NCI-H1092 treated with DMSO at 0.1 percent for 48 hours (cell line): ENCODE measurements around the gene BUD13.
"Not testable (repeated sequence)": the region's sequence is repeated elsewhere in the genome, so short reads cannot be mapped to it uniquely, and the experiment has no call there.

Experiments used
- DNase-seq: peaks from one replicate; lab custom pipeline; 2025; lab: John Stamatoyannopoulos, UW

Gene BUD13

GRCh38 chr11:116792144-116792868 is 19.5 kb upstream of the BUD13 start:
- DNase-seq, result no peak

DNA sequence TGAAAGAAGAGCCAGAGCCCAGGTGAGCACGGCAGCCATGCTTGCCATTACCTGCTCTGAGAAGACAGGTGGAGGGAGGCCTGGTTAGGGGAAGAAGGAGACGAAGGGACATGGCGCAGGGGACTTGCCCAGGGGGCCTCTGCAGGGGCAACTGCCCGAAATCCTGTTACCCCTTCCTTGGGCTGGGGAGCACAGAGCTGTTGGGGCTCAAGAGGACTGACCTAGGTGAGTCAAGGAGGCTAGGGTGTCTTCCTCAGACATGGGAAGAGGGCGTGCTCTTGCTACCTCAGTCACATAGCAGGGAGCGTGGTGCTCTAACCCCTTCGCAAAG is 19.0 kb upstream of the BUD13 start, which contains the start of gene APOA5:
APOA5 (minus strand) TSS at position 67 of the 331 bp plus-strand sequence; CDS start at position 48, 19 bp downstream.
- DNase-seq, result no peak

- DNase-seq, result peak; percentile 83
Observed at GRCh38 chr11:116791002-116791812, 18.4 kb upstream of the BUD13 start.

DNA sequence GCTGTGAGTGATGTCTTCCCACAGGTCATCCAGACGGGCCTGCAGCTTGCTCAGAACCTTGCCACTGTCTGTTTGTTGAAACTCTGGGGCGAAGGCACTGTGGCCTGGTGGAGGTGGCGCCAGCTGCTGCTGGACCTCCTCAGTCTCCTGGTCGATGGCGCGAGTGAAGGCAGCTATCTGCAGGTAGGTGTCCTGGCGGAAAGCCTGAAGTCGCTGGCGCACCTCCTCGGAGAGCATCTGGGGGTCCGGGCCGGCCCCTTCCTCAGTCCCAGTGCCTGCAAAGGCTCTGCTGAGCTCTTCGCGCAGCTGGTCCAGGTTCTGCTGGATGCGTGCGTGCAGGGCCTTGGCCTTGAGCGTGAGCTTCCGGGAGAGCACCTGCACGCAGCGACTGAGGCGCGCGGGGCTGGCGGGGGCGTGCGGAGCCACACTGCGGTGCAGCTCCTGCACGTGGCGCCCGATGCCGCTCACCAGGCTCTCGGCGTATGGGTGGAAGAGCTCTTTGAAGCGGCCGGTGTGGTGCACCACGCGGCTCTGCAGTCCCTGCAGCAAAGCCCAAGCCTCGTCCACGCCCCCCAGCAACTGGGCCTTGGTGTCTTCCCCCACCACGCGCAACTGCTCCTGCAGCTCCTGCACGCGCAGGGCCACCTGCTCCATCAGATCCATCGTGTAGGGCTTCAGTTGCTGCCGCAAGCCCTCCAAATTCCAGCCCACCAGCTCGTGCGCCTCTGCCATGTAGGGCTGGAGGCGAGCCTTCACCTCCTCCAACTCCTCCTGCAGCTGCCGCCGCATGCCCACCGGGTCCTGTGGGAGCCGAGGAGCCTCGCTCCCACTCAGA is 17.6 kb upstream of the BUD13 start:
- no peak for DNase-seq

GRCh38 chr11:116788975-116789374 is 16.2 kb upstream of the BUD13 start:
- no peak for DNase-seq

GRCh38 chr11:116788534-116788933 is 15.7 kb upstream of the BUD13 start:
- DNase-seq, result no peak

DNA sequence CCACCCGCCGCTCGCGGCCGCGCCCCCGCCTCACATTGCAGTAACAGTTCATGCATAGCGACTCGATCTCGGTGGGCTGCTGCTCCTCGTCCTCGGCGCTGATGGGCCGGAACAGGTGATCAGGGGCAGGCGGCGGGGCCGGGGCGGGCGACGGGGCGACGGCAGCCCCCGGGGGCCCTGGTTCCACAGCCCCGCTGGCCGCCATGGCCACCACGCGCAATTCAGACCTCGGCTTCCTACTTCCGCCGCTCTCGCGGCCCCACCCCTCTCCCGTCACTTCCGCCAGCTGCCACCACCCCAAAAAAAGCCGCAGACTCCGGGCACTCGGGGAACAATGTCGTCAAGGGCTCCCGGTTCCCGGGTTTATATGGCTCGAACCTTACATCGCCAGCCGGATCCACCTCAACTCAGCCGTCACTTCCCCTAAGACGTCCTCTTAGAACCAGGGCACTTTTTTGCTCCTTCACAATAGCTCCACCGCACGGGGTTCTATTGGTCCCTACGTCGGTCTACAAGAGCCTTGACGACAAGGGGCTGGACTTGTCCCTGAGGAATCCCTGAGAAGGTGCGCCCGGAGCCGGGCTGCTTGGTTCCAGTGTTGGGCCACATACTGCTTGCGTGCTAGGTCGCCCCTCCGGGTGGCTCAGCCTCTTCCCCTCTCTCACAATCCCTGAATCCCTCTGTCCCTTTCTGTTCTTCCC is 15.1 kb upstream of the BUD13 start, which contains the start of gene ZPR1:
ZPR1 (minus strand) TSS at position 238 of the 701 bp plus-strand sequence; CDS start at position 205, 33 bp downstream.
- DNase-seq, result peak; percentile 82

DNA sequence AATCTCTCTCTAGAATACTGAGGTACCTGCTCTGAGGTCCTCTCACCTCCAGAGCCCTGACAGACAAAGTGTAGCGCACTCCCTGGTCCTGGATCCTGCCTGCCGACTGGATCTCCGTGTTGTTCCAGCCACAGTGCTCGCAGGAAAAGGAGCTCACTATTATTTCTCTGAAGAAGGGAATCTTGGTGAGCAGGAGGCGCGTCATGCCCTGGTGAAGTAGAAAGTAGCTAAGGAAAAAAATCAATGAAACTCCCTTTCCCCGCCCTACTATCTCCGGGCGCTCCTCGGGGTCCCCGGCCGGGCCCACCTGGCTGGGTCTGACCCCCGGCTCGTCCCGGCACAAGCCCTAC is 14.6 kb upstream of the BUD13 start:
- no peak for DNase-seq

DNA sequence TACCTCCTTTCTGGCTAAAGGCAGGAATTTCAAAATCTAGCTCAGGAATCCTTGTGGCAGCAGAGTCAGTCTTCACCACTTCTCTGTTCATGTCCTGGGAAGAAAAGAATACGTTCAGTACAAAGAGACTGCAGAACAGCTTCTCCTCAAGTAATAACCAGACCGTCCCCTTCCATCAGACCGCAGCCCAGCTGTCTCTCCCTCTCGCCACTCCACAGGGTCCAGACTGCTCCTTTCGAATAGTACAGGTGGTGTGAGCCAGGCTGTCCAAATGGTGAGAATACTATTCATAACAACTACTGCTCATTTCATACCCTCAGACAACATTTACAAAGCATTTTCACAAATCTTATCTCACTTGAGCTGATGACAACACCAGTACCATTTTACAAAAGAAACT is 14.2 kb upstream of the BUD13 start:
- DNase-seq, result no peak

- DNase-seq, result no peak
Observed at GRCh38 chr11:116786326-116786725, 13.5 kb upstream of the BUD13 start.

- no peak for DNase-seq
Observed at GRCh38 chr11:116782728-116783127, 9.9 kb upstream of the BUD13 start.

DNA sequence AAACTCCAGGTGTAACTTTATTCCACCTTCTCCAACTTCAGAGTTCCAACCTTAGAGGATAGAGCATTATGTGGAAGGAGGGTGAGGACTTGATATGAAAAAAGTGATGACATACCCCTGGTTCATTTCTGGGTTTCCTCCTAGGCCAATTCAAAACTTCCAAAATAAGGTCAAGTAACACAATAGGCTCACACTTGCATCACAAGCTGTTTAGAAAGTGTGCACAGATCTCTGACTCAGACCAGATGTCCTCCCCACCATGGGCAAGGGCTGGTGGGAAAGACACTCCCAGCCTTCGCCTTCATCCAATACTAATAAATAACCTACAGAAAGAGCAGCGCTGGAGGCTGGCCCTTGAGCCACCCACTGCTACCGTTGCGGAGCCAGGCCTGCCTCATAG is 5.8 kb upstream of the BUD13 start:
- no peak for DNase-seq

GRCh38 chr11:116777056-116777455 is 4.3 kb upstream of the BUD13 start:
- no peak for DNase-seq

DNA sequence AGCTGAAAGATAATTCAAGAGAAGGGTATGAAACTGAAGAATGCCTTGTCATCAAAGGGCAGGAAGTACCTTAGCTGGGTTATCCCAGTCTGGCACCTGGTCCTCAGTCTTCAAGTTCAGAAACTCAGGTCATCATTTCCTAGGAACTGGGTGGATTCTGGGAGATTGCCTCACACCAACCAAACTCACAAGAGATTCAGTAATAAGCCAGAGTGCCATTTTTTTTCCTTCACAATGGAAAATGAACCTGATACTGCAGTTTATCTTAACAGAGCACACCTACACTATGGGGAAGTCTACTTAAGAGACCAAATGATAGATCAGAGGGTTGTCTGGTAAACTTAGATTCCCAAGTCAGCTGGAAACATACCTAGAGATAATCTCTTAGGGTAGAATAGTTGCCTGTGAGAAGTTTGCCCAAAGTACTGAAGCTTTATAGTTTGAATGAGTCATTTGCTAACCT is 3.8 kb upstream of the BUD13 start:
- no peak for DNase-seq

- no peak for DNase-seq
Observed at GRCh38 chr11:116775975-116776374, 3.2 kb upstream of the BUD13 start.

DNA sequence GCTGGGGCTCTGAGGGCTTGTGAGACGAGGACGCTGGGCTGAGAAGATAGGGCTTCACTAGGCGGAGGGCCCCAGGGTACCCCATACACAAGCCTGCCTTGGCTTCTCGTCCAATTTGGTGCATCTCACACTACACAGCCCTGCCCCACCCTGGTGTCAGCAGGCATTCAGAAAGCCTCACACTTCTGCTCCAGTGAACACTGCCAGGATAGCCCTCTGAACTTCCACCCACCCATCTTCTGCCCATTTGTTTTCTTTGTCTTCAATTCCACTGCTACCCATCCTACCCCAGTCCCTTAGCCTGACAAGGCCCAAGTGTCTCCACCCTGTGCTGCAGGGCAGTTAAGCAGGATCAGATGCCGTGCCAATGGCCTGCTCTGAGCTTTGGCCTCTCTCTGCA is 1.9 kb upstream of the BUD13 start:
- DNase-seq, result no peak

DNA sequence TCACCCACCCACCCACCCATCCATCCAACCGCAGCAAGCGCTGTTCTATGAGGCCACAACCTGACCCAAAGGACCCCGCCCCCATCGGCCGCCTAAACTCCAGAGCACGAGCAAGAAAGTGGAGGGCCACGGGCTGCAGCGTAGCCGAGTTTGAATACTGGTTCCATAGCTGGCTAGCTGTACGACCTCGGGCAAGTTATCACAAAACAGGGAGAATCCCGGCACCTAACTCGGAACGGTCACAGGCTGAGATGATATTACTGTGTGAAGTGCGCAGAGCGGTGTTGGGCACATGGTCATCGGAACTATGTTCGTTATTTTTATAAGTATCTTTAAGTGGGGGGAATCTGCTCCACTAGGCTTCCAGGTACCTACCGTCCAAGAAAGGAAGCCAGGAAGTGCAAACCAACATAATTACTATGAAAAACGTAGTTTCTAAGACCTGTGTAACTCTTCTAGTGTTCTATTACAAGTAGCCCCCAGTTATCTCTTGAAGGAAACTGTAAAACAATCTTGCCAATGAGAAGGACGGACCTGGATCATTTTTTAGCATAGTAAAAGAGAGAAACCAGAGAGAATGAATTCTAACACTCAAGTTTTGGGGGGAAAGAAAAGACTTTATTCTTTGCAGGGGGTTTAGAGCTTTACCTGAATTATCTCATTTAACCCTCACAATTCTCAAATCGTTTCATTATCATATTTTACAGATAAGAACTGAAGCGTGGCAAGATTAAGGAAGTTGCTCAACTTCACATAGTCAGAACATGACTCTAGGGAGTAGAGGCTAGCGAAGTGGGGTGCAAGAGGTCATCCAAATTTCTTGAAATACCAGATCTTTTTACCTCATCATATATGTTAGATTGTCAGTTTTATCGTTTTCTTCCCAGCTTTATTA is 663 bp upstream of the BUD13 start:
- peak; percentile 74 for DNase-seq

DNA sequence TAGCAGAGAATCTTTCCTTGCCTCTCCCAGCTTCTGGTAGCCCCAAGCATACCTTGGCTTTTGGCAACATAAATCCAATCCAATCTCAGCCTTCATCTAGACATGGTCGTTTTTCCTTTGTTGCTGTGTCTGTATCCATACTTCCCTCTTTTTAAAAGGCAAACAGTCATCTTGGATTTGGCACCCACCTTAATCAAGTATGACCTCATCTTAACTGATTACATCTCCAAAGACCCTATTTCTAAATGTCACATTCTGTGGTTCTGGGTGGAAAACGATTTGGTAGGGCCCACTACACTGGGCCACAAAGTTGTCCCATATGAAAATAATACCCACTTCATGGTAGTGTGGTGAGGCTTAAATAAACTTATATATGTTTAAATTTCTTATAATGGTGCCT is 852 bp downstream of the BUD13 start:
- DNase-seq, result no peak

GRCh38 chr11:116762132-116762531 is 10.7 kb downstream of the BUD13 start:
- no peak for DNase-seq

GRCh38 chr11:116756044-116756443 is 16.7 kb downstream of the BUD13 start:
- not testable (repeated sequence) for DNase-seq
